ENCODE data around the gene ADI1. TPM values are rescaled to one million over a fixed set of nuclear protein-coding genes. Genes with fewer than 3 reads are reported as not detected.

The ADI1 gene
- total and polyA plus RNA-seq, 2 of the 8 experiments (the other 6 are each of a cell fraction or from before 2014, with no cell fraction given) = 12.2 to 40.2 TPM

DNA sequence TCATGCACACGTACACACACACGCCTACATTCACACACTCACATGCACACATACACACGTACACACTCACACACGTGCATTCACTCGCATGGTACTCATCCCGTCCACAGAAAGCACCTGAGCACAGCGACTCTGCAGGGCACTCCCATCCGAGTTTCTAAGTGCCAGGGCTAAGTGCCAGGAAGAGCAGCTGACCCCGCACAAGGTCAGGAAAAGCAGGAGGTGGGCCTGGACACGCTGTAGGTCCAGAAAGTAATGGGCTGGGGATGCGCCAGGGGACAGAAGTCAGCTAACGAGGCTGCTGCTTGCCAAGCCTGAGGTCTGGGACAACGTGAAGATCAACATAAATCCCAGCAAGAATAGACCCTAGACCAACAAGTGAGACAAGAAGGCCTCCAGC lies 15.8 kb downstream of the ADI1 start (continued):
- TF ChIP-seq, protein P1, sequence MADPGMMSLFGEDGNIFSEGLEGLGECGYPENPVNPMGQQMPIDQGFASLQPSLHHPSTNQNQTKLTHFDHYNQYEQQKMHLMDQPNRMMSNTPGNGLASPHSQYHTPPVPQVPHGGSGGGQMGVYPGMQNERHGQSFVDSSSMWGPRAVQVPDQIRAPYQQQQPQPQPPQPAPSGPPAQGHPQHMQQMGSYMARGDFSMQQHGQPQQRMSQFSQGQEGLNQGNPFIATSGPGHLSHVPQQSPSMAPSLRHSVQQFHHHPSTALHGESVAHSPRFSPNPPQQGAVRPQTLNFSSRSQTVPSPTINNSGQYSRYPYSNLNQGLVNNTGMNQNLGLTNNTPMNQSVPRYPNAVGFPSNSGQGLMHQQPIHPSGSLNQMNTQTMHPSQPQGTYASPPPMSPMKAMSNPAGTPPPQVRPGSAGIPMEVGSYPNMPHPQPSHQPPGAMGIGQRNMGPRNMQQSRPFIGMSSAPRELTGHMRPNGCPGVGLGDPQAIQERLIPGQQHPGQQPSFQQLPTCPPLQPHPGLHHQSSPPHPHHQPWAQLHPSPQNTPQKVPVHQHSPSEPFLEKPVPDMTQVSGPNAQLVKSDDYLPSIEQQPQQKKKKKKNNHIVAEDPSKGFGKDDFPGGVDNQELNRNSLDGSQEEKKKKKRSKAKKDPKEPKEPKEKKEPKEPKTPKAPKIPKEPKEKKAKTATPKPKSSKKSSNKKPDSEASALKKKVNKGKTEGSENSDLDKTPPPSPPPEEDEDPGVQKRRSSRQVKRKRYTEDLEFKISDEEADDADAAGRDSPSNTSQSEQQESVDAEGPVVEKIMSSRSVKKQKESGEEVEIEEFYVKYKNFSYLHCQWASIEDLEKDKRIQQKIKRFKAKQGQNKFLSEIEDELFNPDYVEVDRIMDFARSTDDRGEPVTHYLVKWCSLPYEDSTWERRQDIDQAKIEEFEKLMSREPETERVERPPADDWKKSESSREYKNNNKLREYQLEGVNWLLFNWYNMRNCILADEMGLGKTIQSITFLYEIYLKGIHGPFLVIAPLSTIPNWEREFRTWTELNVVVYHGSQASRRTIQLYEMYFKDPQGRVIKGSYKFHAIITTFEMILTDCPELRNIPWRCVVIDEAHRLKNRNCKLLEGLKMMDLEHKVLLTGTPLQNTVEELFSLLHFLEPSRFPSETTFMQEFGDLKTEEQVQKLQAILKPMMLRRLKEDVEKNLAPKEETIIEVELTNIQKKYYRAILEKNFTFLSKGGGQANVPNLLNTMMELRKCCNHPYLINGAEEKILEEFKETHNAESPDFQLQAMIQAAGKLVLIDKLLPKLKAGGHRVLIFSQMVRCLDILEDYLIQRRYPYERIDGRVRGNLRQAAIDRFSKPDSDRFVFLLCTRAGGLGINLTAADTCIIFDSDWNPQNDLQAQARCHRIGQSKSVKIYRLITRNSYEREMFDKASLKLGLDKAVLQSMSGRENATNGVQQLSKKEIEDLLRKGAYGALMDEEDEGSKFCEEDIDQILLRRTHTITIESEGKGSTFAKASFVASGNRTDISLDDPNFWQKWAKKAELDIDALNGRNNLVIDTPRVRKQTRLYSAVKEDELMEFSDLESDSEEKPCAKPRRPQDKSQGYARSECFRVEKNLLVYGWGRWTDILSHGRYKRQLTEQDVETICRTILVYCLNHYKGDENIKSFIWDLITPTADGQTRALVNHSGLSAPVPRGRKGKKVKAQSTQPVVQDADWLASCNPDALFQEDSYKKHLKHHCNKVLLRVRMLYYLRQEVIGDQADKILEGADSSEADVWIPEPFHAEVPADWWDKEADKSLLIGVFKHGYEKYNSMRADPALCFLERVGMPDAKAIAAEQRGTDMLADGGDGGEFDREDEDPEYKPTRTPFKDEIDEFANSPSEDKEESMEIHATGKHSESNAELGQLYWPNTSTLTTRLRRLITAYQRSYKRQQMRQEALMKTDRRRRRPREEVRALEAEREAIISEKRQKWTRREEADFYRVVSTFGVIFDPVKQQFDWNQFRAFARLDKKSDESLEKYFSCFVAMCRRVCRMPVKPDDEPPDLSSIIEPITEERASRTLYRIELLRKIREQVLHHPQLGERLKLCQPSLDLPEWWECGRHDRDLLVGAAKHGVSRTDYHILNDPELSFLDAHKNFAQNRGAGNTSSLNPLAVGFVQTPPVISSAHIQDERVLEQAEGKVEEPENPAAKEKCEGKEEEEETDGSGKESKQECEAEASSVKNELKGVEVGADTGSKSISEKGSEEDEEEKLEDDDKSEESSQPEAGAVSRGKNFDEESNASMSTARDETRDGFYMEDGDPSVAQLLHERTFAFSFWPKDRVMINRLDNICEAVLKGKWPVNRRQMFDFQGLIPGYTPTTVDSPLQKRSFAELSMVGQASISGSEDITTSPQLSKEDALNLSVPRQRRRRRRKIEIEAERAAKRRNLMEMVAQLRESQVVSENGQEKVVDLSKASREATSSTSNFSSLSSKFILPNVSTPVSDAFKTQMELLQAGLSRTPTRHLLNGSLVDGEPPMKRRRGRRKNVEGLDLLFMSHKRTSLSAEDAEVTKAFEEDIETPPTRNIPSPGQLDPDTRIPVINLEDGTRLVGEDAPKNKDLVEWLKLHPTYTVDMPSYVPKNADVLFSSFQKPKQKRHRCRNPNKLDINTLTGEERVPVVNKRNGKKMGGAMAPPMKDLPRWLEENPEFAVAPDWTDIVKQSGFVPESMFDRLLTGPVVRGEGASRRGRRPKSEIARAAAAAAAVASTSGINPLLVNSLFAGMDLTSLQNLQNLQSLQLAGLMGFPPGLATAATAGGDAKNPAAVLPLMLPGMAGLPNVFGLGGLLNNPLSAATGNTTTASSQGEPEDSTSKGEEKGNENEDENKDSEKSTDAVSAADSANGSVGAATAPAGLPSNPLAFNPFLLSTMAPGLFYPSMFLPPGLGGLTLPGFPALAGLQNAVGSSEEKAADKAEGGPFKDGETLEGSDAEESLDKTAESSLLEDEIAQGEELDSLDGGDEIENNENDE (IDR thresholded peaks at IDR 0.05; ENCODE audit: insufficient replicate concordance, low read length) = no peak
- no peak for TF ChIP-seq HDAC2 (IDR thresholded peaks at IDR 0.05; ENCODE audit: borderline replicate concordance in 1 of 2, low read depth in 2 of 2, low read length in 2 of 2)
- TF ChIP-seq SP1 (IDR thresholded peaks at IDR 0.05; ENCODE audit: low read depth, low read length) = no peak
- no peak for TF ChIP-seq SIRT6 (IDR thresholded peaks at IDR 0.05; ENCODE audit: low read length)
- no peak for TF ChIP-seq NRF1 (IDR thresholded peaks at IDR 0.05; ENCODE audit: low read depth, low read length)
- no peak for TF ChIP-seq ATF3 (IDR thresholded peaks at IDR 0.05; ENCODE audit: insufficient read depth, low read depth, low read length)
- TF ChIP-seq BCL11A (IDR thresholded peaks at IDR 0.05; ENCODE audit: low read depth in 2 of 2, low read length in 2 of 2) = no peak
- no peak for TF ChIP-seq GABPA (IDR thresholded peaks at IDR 0.05; ENCODE audit: borderline replicate concordance, insufficient read depth, low read length)
- no peak for TF ChIP-seq EP300 (IDR thresholded peaks at IDR 0.05; ENCODE audit: borderline replicate concordance in 1 of 2, low read depth in 2 of 2, low read length in 2 of 2)
- no peak for TF ChIP-seq CHD2 (IDR thresholded peaks at IDR 0.05; ENCODE audit: low read length)
- no peak for TF ChIP-seq RBBP5 (IDR thresholded peaks at IDR 0.05; ENCODE audit: borderline replicate concordance, low read depth, low read length)

Measured in H1 (cell line).